Retina (tissue), 1 donor: ENCODE data around the gene URM1.
"Not testable (repeated sequence)": the region's sequence is repeated elsewhere in the genome, so short reads cannot be mapped to it uniquely, and the experiment has no call there.

Source experiments
- DNase-seq: peaks from one replicate; pipeline ENCODE4 v3.0.0-alpha.2; 2016

URM1 gene

GRCh38 chr9:128370752-128371629 lies at the start of gene URM1:
TSS of gene URM1 (plus strand) at chr9:128371374. CDS start at chr9:128371381, 7 bp downstream.
- peak; percentile 94 for DNase-seq

DNA sequence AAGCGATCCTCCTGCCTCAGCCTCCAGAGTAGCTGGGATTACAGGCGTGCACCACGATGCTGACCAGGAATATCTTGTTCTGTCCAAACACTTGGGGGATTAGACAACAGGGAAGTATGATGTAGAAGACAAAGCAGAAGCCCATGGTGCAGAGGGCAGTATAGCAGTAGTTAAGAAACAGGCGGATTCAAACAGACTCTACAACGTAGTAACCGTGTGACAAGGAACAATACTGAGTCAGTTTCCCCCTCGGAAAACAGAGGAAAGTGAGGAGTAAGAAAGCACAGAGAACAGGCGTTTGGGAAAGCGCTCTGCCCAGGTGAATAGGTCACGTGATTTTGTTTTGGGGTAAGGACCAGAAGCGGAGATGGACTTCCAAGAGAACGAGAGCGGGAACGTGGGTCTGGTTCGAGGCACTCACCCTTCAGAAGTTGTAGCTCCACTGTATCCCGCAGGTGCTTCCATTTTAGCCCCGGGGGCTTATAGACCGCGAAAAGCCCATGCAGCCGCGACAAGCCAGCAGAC lies 49.2 kb upstream of the URM1 start:
- DNase-seq = no peak

GRCh38 chr9:128322404-128323211 lies 48.6 kb upstream of the URM1 start, which contains the start of the genes COQ4 and TRUB2:
TSS of gene COQ4 (plus strand) at chr9:128322839. CDS start at chr9:128322859, 20 bp downstream.
TSS of gene TRUB2 (minus strand) at chr9:128322447. CDS start at chr9:128322408, 39 bp downstream.
- peak; percentile 99 for DNase-seq

DNA sequence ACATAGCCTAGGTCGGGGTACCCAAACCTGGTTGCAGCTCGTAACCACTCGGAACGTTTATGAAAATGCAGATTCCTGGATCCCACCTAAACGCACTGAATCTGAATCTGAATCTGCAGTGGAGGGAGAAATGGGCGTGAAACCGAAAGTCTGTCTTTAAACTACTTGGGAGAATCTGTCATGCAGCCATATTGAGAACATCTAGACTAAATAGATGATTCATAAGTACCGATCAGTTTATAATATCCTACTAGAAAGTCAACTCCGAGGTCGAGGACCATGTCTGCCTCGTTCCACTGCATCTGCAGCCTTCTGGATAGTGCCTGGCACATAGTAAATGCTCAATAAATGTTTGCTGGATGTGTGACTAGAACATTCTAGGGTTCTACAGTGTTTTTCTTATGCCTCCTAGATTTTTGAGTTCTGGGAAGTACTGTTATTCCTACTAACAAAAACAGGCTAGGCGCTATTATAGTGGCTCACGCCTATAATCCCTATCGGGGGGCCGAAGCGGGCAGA lies 47.9 kb upstream of the URM1 start:
- DNase-seq = no peak

GRCh38 chr9:128323791-128324190 lies 47.4 kb upstream of the URM1 start:
- no peak for DNase-seq

DNA sequence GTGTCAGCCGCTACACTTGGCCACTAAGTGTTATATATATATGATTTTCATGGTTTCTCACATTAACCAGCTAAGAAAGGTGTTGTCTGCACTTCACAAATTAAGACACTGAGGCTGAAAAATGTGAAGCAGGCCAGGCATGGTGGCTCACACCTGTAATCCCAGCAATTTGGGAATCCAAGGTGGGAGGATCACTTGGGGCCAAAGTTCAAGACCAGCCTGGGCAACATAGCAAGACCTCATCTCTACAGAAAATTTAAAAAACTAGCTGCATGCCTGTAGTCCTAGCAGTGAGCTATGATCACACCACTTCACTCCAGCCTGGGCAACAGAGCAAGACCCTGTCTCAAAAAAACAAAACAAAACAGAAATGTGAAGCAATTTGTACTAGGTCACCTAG lies 46.8 kb upstream of the URM1 start:
- no peak for DNase-seq

- no peak for DNase-seq
Observed at GRCh38 chr9:128325629-128326028, 45.5 kb upstream of the URM1 start.

- no peak for DNase-seq
Observed at GRCh38 chr9:128333451-128333869, 37.7 kb upstream of the URM1 start.

- no peak for DNase-seq
Observed at GRCh38 chr9:128335161-128335560, 36.0 kb upstream of the URM1 start.

GRCh38 chr9:128335914-128336313 lies 35.3 kb upstream of the URM1 start:
- DNase-seq = no peak

DNA sequence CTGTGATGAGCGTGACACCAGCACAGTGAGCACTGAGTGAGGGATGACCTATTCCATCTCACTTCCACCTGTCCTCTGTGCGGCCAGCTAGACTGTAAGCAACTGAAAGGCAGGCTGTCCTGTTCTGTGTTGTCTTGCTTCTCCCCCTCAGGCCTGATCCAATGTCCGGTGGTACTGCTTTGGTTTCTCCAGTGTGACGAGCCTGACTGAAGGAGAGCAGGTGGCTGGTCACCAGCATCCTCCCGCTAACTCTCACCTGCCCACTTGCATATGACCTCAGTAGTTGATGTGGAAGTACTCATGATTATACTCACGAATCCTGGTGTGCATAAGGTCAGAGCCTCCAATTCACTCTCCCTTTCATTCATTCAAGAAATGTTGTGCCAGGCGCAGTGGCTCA lies 33.2 kb upstream of the URM1 start:
- no peak for DNase-seq

GRCh38 chr9:128338852-128339614 lies 32.1 kb upstream of the URM1 start:
- DNase-seq = not testable (repeated sequence)

- peak; percentile 82 for DNase-seq
Observed at GRCh38 chr9:128339761-128340690, 31.1 kb upstream of the URM1 start, which contains the start of gene SLC27A4. TSS of gene SLC27A4 (plus strand) at chr9:128340527. CDS start at chr9:128343133, 2,606 bp downstream.

- DNase-seq = peak; percentile 64
Observed at GRCh38 chr9:128340691-128341434, 30.3 kb upstream of the URM1 start.

DNA sequence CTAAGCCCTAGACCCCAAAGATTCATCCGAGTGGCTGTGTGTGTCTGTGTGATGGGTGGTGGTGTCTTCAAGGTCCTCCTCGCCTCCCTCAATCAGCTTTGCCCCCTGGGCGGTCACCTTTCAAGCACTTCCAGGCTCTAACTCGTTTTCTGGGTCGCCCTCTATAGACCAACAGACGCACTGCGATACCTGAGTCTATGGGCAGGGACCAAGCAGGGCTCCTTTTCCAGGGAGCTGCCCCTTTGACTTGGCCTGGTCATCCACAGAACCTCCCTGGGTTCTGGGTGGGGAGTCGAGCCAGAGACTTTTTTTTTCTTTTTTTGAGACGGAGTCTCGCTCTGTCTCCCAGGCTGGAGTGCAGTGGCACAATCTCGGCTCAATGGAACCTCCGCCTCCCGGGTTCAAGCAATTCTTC lies 29.7 kb upstream of the URM1 start:
- peak; percentile 44 for DNase-seq

DNA sequence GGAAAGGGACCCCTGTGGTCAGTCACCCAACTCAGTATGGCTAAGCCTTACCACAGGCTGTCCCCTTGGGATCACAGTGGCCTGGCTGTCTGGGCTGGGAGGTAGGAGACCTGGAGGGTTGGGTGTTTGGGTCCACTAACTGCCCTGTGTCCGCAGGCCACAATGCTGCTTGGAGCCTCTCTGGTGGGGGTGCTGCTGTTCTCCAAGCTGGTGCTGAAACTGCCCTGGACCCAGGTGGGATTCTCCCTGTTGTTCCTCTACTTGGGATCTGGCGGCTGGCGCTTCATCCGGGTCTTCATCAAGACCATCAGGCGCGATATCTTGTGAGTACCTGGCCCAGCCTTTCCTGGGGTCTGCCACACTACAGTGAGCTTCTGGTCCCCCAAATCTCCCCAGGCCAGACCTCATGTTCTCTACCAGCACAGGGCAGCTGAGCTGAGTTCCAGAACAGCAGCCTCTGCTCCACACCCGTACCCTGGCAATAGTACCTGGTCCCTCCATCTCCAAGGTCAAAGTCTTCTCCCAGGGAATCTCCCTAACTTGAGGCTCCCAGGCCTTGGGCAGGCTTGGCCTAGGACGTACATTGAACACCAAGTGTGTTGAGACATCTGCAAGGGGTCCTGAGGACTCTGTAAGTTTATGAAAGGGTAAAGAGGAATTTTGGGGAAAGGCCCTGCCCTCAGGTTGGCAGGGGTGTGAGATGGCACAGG lies 28.0 kb upstream of the URM1 start:
- no peak for DNase-seq

GRCh38 chr9:128343855-128344254 lies 27.3 kb upstream of the URM1 start:
- no peak for DNase-seq

GRCh38 chr9:128344931-128345605 lies 26.1 kb upstream of the URM1 start:
- no peak for DNase-seq

GRCh38 chr9:128349125-128349524 lies 22.0 kb upstream of the URM1 start:
- no peak for DNase-seq
